Keratinocyte (primary cell): Measurements from ENCODE around the gene ZNF664.

Source experiments
- EZH2 ChIP-seq: IDR thresholded peaks from one replicate; pipeline ENCODE4 v1.6.1; 2012; ENCODE audit warnings: inconsistent platforms, mild to moderate bottlenecking, low read length, moderate library complexity
- TF ChIP-seq, protein P1 (sequence below), 3 experiments: IDR thresholded peaks in 1 of 3; conservative IDR thresholded peaks in 1 of 3; optimal IDR thresholded peaks in 1 of 3; 2 replicates in 2 of 3; 3 replicates in 1 of 3; pipeline versions ENCODE3 to v1.5.1; 2011; ENCODE audit warnings: low read length in 3 of 3, mild to moderate bottlenecking in 3 of 3, moderate library complexity in 2 of 3, control low read depth in 1 of 3, inconsistent platforms in 1 of 3; ENCODE audit not compliant: insufficient read depth in 2 of 3; ENCODE audit errors: extremely low read depth in 1 of 3

DNA sequence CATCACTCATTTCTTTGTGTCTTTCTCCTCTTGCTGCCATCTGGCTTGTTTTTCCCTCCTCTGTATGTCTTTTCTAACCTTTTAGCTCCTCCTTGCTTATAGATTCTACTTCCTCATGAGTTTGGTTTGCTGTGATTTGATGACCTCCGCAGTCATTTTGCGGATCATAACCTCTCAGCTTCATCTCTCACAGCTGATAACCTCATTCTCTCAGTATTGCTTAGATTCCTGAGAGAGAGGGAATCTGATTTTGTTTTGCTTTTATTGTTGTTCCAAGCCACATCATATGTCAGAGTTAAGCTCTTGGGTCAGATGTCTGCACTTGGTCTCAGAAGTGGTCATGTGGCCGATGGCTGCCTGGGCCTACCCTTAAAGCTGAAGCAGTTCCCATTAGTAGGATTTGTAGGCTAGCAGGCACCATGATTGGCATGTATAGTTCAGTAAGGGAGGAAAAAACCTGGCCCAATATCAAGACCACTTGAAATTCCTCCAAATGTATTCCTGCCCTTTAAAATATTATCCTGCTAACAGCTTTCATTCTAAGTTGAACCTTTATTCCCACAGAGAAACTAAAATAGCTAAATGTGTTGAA lies 13.5 kb downstream of the ZNF664 start:
- TF ChIP-seq, protein P1, sequence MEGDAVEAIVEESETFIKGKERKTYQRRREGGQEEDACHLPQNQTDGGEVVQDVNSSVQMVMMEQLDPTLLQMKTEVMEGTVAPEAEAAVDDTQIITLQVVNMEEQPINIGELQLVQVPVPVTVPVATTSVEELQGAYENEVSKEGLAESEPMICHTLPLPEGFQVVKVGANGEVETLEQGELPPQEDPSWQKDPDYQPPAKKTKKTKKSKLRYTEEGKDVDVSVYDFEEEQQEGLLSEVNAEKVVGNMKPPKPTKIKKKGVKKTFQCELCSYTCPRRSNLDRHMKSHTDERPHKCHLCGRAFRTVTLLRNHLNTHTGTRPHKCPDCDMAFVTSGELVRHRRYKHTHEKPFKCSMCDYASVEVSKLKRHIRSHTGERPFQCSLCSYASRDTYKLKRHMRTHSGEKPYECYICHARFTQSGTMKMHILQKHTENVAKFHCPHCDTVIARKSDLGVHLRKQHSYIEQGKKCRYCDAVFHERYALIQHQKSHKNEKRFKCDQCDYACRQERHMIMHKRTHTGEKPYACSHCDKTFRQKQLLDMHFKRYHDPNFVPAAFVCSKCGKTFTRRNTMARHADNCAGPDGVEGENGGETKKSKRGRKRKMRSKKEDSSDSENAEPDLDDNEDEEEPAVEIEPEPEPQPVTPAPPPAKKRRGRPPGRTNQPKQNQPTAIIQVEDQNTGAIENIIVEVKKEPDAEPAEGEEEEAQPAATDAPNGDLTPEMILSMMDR (optimal IDR thresholded peaks at IDR 0.05 in 1 of 3, IDR thresholded peaks at IDR 0.05 in 1 of 3, conservative IDR thresholded peaks at IDR 0.05 in 1 of 3; ENCODE audit: extremely low read depth in 1 of 3, insufficient read depth in 2 of 3, low read length in 3 of 3) = no peak
- no peak for TF ChIP-seq EZH2
